Gastroesophageal sphincter (tissue), 3 donors: Measurements from ENCODE around the gene SARS1.

Source experiments
- CTCF ChIP-seq, 4 experiments: fragments of 200-600 bp in 2 of 4; fragments of 450-650 bp in 2 of 4; sonication (generic) in 1 of 4; IDR thresholded peaks; one replicate each; pipeline ENCODE4 v1.5.1; 2017 to 2019; ENCODE audit warnings: antibody characterized with exemption in 4 of 4, mild to moderate bottlenecking in 2 of 4, moderate library complexity in 2 of 4
- POLR2A ChIP-seq, 2 donors: fragments of 450-650 bp; IDR thresholded peaks; one replicate each; pipeline ENCODE4 v1.6.1; 2017; ENCODE audit warnings: antibody characterized with exemption in 2 of 2, mild to moderate bottlenecking in 2 of 2, moderate library complexity in 1 of 2

GRCh38 chr1:109261006-109261405, 47.3 kb downstream of the SARS1 start:
- TF ChIP-seq CTCF (IDR thresholded peaks at IDR 0.05) (no peak), POLR2A (IDR thresholded peaks at IDR 0.05) (no peak)
